HG02943 (cell line): ENCODE measurements around the gene VASN.
"Not testable (repeated sequence)": the region's sequence is repeated elsewhere in the genome, so short reads cannot be mapped to it uniquely, and the experiment has no call there.

ENCODE experiments used
- ATAC-seq: cut with Tn5 transposase; IDR thresholded peaks from one replicate; pipeline ENCODE4 v1.9.1; 2021; ENCODE audit warnings: mild to moderate bottlenecking, low read depth, moderate library complexity; ENCODE audit not compliant: unreplicated experiment

Gene VASN

GRCh38 chr16:4383591-4384444 is 12.2 kb downstream of the VASN start:
- ATAC-seq, result no peak

GRCh38 chr16:4384509-4384942 is 12.9 kb downstream of the VASN start:
- ATAC-seq, result no peak

- no peak for ATAC-seq
Measured at GRCh38 chr16:4385066-4385788, 13.6 kb downstream of the VASN start.

DNA sequence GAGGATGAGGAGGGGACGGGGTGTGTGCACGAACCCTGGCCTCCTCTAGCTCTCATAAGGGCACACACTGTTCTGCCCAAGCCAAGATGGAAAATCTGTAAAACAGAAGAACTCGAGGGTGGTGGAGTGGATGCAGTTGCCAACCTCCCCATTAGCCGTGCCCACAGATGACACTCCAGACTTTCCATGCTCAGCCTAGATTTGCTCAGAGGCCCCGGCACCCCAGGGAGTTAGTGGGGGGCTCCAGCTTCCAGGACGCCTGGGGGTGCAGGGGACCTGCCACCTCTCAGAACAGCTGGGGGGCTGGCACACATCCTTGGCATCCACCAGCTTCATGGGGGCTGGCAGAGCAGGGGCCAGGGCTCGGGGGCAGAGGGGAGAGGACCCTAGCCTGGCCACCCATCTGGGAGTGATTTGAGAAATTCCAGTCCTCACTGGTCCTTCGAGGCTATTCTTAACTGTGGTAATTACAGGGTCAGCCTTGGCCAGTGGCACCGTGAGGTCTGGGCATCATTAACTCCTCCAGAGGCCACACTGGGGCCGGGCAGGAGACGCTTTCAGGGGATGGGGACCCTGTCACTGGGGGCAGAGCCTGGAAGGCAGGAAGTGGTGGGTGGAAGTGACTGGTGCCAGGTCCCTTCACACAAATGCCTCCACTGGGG is 14.3 kb downstream of the VASN start:
- ATAC-seq, result no peak

DNA sequence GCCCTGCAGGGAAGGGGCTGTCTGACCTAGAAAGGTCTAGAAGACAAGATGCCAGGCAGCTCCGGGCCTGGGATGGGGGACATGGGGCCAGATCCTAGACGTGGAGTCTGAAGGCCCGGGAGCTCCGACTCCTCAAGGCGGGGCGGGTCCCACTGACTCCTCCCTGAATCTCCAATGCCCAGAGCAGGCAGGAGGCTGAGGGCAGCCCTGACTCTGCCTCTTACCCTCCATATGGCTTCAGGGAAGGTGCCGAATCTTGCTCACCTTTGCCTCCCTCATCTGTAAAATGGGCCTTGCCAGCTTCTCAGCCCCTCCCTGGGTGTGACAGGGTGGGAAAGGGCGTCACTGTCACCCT is 14.8 kb downstream of the VASN start:
- ATAC-seq, result no peak

GRCh38 chr16:4386951-4387565 is 15.4 kb downstream of the VASN start:
- ATAC-seq, result no peak

- ATAC-seq, result no peak
Measured at GRCh38 chr16:4387781-4388180, 16.1 kb downstream of the VASN start.

DNA sequence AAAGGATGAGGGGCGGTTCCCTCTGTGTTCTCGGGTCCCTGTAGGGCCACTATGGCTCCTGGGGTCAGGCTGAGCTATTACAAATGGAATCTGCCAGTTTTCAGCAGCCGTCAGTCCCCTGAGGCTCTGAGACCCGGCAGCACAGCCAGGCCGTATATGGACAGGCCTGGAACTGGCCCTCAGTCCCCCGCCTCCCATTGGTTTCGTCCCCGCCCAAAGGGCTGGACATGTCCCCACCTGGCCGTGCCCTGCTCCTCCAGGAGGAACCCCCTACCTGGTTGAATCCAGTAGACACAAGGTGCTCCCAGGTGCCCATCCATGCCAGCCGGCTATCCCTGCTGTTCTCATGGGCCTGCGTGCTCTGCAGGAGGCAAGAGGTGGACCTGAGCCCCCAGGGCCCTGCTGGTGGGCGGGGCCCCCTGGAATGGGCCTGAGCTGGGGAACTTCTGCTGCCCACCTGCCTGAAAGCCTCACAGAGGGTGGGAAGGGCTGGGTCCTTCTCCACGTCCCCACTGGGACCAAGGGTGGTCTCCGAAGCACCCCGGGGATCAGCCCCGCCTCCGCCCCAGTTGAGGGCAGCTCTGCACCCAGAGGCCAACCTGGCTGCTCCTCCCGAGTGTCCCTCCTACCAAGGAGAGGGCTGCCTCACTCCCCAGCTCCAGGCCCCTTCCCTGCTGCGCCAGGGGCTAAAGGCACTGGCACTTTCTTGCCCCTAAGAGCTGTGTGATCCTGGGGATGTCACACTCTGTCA is 16.8 kb downstream of the VASN start:
- no peak for ATAC-seq

- ATAC-seq, result no peak
Measured at GRCh38 chr16:4389051-4389955, 17.7 kb downstream of the VASN start.

GRCh38 chr16:4390266-4391260 is 18.9 kb downstream of the VASN start:
- no peak for ATAC-seq

DNA sequence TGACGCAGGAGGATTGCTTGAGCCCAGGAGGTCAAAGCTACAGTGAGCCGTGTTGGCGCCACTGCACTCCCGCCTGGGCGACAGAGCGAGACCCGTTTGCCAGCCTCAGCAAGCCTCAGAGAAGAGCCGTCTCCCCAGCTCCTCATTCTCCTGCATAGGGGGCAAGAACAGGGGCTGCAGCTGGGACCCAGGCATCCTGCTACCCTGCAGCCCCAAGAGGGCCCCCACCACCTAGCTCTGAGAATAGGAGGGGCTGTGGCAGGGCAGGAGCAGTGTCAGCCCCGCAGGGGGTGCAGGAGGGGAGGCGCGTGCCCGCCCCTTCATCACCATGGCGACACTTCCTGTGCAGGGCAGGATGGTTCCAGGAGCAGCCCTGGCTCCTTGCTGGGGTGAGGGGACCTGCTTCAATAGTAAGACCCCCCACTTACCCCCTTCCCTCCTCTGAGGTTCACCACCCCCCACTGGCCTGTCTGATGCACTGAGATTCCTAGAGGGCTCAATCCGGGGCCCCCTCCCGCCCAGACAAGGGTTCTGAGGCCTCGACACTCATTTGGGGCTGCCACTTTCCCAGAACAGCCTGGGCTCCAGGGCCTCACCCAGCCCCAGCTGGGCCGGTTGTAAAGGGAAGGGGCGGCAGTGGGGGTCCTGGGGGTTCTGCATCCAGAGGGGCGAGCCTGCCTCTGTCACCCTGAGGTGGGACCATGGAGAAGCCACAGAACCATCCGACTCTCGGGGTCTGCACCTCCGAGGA is 20.2 kb downstream of the VASN start:
- ATAC-seq, result no peak

GRCh38 chr16:4392382-4393239 is 21.0 kb downstream of the VASN start:
- ATAC-seq, result no peak

DNA sequence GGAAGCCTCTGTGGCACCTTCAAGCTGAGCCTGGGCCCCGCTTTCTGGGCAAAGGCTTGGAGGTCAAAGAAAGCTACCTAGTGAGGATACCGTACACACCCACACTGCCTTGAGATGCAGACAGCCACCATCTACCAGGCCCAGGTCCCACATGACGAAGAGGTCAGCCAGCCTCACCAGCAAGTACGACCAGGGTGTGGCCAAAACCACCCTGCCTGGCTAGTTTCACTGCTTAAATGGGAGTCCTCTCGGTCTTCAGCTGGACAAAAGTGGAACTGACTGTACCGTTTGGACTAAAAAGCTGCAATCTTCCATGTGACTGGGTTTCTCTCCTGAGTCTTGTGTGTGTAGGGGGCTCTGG is 21.6 kb downstream of the VASN start:
- no peak for ATAC-seq

- ATAC-seq, result not testable (repeated sequence)
Measured at GRCh38 chr16:4393850-4394249, 22.2 kb downstream of the VASN start.

DNA sequence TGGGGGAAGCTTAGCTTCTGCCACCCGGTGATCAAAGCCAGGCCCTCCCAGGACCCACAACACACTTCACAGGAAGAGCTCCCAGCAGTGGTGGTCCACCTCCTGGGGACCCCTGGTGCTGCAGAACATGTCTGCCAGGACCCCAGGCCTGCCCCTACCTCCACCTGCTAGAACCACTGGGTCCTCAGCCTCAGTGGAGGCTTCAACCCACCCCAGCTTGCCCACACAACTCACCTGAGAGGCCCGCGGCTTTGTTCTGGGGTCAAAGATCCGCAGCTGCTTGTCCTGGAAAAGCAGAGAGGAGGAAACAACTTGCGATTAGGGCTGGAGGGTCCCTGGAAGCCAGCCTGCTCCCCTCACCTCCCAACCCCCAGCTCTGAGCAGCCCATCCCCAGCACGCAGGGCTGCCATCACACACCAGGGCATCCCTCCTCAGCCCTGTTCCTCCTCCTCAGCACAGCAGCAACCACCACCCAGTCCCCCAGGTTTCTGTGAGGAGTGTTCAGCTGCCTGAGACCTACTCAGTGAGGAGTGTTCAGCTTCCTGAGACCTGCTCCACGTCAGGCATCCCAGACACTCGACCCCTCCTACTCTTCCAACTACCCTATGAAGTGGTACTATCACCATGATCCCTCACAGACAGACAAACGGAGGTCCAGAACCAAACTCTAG is 23.5 kb downstream of the VASN start:
- ATAC-seq, result no peak
